GM23248 (cell line): Measurements from ENCODE around the gene NDUFB6.

ENCODE experiments used
- EZH2 ChIP-seq: fragments of 200-600 bp; sonication (generic); IDR thresholded peaks from 2 replicates; pipeline ENCODE4 v1.6.1; 2018; ENCODE audit warnings: antibody characterized with exemption, mild to moderate bottlenecking; ENCODE audit not compliant: insufficient read depth, poor library complexity, severe bottlenecking
- EZH2phosphoT487 ChIP-seq: fragments of 200-600 bp; sonication (generic); IDR thresholded peaks from 2 replicates; pipeline ENCODE4 v1.6.1; 2018; ENCODE audit warnings: antibody characterized with exemption, moderate library complexity, mild to moderate bottlenecking, low read depth; ENCODE audit not compliant: insufficient read depth

- no peak for TF ChIP-seq EZH2phosphoT487
- no peak for TF ChIP-seq EZH2
Observed at GRCh38 chr9:32618261-32618660, 45.3 kb upstream of the NDUFB6 start.
